ENCODE data around the gene FHIT. TPM values are rescaled to one million over a fixed set of nuclear protein-coding genes. Genes with fewer than 3 reads are reported as not detected.

FHIT gene
- total RNA-seq, 2 donors from 2014 or later: 6.8 to 12.3 TPM

- no peaks in the 10 kb centered on the region for H3K36me3 ChIP-seq (ENCODE audit: control insufficient read depth, insufficient read depth, low read length)
- Mint-ChIP-seq H3K4me3 (no peak overlapping the region), H3K36me3 (ENCODE audit: low read depth) (no peaks in the 10 kb centered on the region), H3K27me3 (ENCODE audit: insufficient read depth) (no peaks in the 10 kb centered on the region), H3K4me1 (peaks cover 7% of the 10 kb centered on the region), H3K9me3 (no peaks in the 10 kb centered on the region), H3K27ac (no peak overlapping the region)
- H3K9ac ChIP-seq (ENCODE audit: extremely low read depth, low read length, poor library complexity, severe bottlenecking): no peak overlapping the region
- TF ChIP-seq, protein P1, sequence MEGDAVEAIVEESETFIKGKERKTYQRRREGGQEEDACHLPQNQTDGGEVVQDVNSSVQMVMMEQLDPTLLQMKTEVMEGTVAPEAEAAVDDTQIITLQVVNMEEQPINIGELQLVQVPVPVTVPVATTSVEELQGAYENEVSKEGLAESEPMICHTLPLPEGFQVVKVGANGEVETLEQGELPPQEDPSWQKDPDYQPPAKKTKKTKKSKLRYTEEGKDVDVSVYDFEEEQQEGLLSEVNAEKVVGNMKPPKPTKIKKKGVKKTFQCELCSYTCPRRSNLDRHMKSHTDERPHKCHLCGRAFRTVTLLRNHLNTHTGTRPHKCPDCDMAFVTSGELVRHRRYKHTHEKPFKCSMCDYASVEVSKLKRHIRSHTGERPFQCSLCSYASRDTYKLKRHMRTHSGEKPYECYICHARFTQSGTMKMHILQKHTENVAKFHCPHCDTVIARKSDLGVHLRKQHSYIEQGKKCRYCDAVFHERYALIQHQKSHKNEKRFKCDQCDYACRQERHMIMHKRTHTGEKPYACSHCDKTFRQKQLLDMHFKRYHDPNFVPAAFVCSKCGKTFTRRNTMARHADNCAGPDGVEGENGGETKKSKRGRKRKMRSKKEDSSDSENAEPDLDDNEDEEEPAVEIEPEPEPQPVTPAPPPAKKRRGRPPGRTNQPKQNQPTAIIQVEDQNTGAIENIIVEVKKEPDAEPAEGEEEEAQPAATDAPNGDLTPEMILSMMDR (conservative IDR thresholded peaks at IDR 0.05): no peak
- H3K9me3 ChIP-seq (ENCODE audit: control insufficient read depth, low read length): no peaks in the 10 kb centered on the region
- no peaks in the 10 kb centered on the region for H3K27me3 ChIP-seq (ENCODE audit: control insufficient read depth, insufficient read depth, low read length, poor library complexity, severe bottlenecking)
- H3K4me1 ChIP-seq (ENCODE audit: control insufficient read depth, insufficient read depth, low read length): no peaks in the 10 kb centered on the region
- 82 to 86% methylated on average over 5 of the region's 5 CpGs for WGBS, 2 experiments (ENCODE audit: insufficient coverage in 1 of 2, insufficient read length in 1 of 2)
- H3K4me3 ChIP-seq (ENCODE audit: low read length): no peak overlapping the region
- no peak overlapping the region for H3K27ac ChIP-seq (ENCODE audit: low read depth, low read length)
- no peak for DNase-seq
Observed at GRCh38 chr3:60384341-60384740, 866.9 kb downstream of the FHIT start.

DNA sequence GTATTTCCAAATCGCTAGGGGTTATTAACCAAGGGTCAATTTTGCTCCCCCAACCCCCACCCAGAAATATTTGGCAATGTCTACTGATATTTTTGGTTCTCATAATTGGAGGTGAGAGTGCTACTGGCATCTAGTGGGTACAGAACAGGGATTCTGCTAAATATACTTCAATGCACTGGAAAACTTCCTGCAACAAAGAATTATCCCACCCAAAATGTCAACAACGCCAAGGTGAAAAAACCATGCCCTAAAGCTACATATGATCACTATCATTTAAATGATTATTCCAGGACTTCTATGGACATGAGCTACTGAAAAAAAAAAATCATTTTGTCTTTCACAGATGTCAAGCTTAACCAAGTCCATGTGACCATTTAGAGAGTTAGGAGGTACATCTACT is 867.9 kb downstream of the FHIT start:
- WGBS, 2 experiments (ENCODE audit: insufficient coverage in 1 of 2, insufficient read length in 1 of 2): 100% methylated on average over 2 of the region's 2 CpGs
- H3K4me3 Mint-ChIP-seq: no peak overlapping the region
- H3K27me3 ChIP-seq (ENCODE audit: control insufficient read depth, insufficient read depth, low read length, poor library complexity, severe bottlenecking): no peaks in the 10 kb centered on the region
- no peak for DNase-seq
- no peaks in the 10 kb centered on the region for H3K9me3 Mint-ChIP-seq
- no peaks in the 10 kb centered on the region for H3K4me1 ChIP-seq (ENCODE audit: control insufficient read depth, insufficient read depth, low read length)
- H3K36me3 Mint-ChIP-seq (ENCODE audit: low read depth): no peaks in the 10 kb centered on the region
- H3K36me3 ChIP-seq (ENCODE audit: control insufficient read depth, insufficient read depth, low read length): no peaks in the 10 kb centered on the region
- TF ChIP-seq, protein P1 (conservative IDR thresholded peaks at IDR 0.05): no peak
- H3K27ac ChIP-seq (ENCODE audit: low read depth, low read length): no peak overlapping the region
- H3K4me1 Mint-ChIP-seq: peaks cover 7% of the 10 kb centered on the region
- H3K27me3 Mint-ChIP-seq (ENCODE audit: insufficient read depth): no peaks in the 10 kb centered on the region
- no peaks in the 10 kb centered on the region for H3K9me3 ChIP-seq (ENCODE audit: control insufficient read depth, low read length)
- H3K27ac Mint-ChIP-seq: no peak overlapping the region
- H3K9ac ChIP-seq (ENCODE audit: extremely low read depth, low read length, poor library complexity, severe bottlenecking): no peak overlapping the region
- H3K4me3 ChIP-seq (ENCODE audit: low read length): no peak overlapping the region

DNA sequence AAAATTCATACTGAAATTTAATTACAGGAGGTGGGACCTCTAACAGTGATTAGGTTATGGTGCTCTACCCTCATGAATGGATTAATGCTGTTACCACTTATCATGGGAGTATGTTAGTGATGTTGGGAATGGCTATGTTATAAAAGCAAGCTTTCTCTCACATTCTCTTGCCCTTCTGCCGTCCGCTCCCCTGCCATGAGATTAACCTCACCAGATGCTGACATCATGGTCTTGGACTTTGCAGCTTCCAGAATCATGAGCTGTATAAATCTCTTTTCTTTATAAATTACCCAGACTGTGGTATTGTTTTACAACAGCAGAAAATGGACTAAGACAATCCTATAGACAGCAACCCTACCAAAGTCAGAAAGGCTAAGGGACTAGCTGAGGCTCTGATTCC is 884.8 kb downstream of the FHIT start:
- TF ChIP-seq, protein P1 (conservative IDR thresholded peaks at IDR 0.05): no peak
- Mint-ChIP-seq H3K27ac (no peak overlapping the region), H3K9me3 (no peaks in the 10 kb centered on the region), H3K4me1 (no peaks in the 10 kb centered on the region), H3K36me3 (ENCODE audit: low read depth) (no peaks in the 10 kb centered on the region), H3K27me3 (ENCODE audit: insufficient read depth) (no peaks in the 10 kb centered on the region), H3K4me3 (no peak overlapping the region)
- Histone ChIP-seq H3K4me3 (ENCODE audit: low read length) (no peak overlapping the region), H3K36me3 (ENCODE audit: control insufficient read depth, insufficient read depth, low read length) (no peaks in the 10 kb centered on the region), H3K27me3 (ENCODE audit: control insufficient read depth, insufficient read depth, low read length, poor library complexity, severe bottlenecking) (no peaks in the 10 kb centered on the region), H3K9ac (ENCODE audit: extremely low read depth, low read length, poor library complexity, severe bottlenecking) (no peak overlapping the region), H3K9me3 (ENCODE audit: control insufficient read depth, low read length) (no peaks in the 10 kb centered on the region), H3K4me1 (ENCODE audit: control insufficient read depth, insufficient read depth, low read length) (no peaks in the 10 kb centered on the region), H3K27ac (ENCODE audit: low read depth, low read length) (no peak overlapping the region)
- WGBS, 2 experiments (ENCODE audit: insufficient coverage in 1 of 2, insufficient read length in 1 of 2): 80 to 97% methylated on average over 2 of the region's 2 CpGs
- DNase-seq: no peak
